Neural cell (in vitro differentiated cells): ENCODE measurements around the gene GCNT2. TPM values are rescaled to one million over a fixed set of nuclear protein-coding genes. Genes with fewer than 3 reads are reported as not detected.

ENCODE experiments used
- H2AFZ ChIP-seq: fragments of 200-600, 300-800 bp; sonication (generic), shearing (Covaris generic); 2 replicates; pipeline ENCODE4 v1.6.0; 2014; ENCODE audit warnings: low read depth, mild to moderate bottlenecking, antibody characterized with exemption, low read length, moderate library complexity
- H3F3A ChIP-seq: fragments of 200-600 bp; shearing (Covaris generic); 2 replicates; pipeline ENCODE4 v1.6.1; 2016; ENCODE audit warnings: mild to moderate bottlenecking, moderate library complexity, mixed read lengths, antibody characterized with exemption, low read length; ENCODE audit not compliant: insufficient read depth, poor library complexity, severe bottlenecking
- H3K27ac ChIP-seq: fragments of 200-600, 300-800 bp; sonication (generic), shearing (Covaris generic); 2 replicates; pipeline ENCODE4 v1.5.1; 2014; ENCODE audit warnings: mild to moderate bottlenecking, low read length, moderate library complexity
- H3K27me3 ChIP-seq: fragments of 300-800, 200-600 bp; sonication (generic), shearing (Covaris generic); 2 replicates; pipeline ENCODE4 v1.6.0; 2014; ENCODE audit warnings: mild to moderate bottlenecking, low read depth, low read length, moderate library complexity; ENCODE audit not compliant: insufficient read depth
- H3K36me3 ChIP-seq: fragments of 300-800, 200-600 bp; sonication (generic), shearing (Covaris generic); 2 replicates; pipeline ENCODE4 v1.5.1; 2014; ENCODE audit warnings: mild to moderate bottlenecking, antibody characterized with exemption, low read length, moderate library complexity; ENCODE audit not compliant: insufficient read depth
- H3K4me2 ChIP-seq: fragments of 300-800, 200-600 bp; sonication (generic), shearing (Covaris generic); 2 replicates; pipeline ENCODE4 v1.6.0; 2014; ENCODE audit warnings: mild to moderate bottlenecking, low read length
- H3K4me3 ChIP-seq: fragments of 300-800, 200-600 bp; sonication (generic), shearing (Covaris generic); 2 replicates; pipeline ENCODE4 v1.5.1; 2014; ENCODE audit warnings: mild to moderate bottlenecking, low read length, moderate library complexity
- H3K79me2 ChIP-seq: fragments of 200-600 bp; shearing (Covaris generic); replicated peaks from 2 replicates; pipeline ENCODE4 v1.6.0; 2014; ENCODE audit warnings: mild to moderate bottlenecking, low read length, moderate library complexity; ENCODE audit not compliant: insufficient read depth
- H3K9ac ChIP-seq: fragments of 300-800, 200-600 bp; sonication (generic), shearing (Covaris generic); 2 replicates; pipeline ENCODE4 v1.6.1; 2016; ENCODE audit warnings: mild to moderate bottlenecking, low read length, mixed read lengths
- H3K9me2 ChIP-seq: fragments of 200-600 bp; shearing (Covaris generic); 2 replicates; pipeline ENCODE4 v1.6.1; 2016; ENCODE audit warnings: mild to moderate bottlenecking, low read length, mixed read lengths; ENCODE audit not compliant: insufficient read depth
- H3K9me3 ChIP-seq: fragments of 200-600, 300-800 bp; sonication (generic), shearing (Covaris generic); 2 replicates; pipeline ENCODE4 v1.6.1; 2016; ENCODE audit warnings: mild to moderate bottlenecking, mixed run types, low read length, moderate library complexity, mixed read lengths
- H4K20me1 ChIP-seq: fragments of 200-600 bp; shearing (Covaris generic); 2 replicates; pipeline ENCODE4 v1.6.1; 2016; ENCODE audit warnings: mild to moderate bottlenecking, mixed run types; ENCODE audit not compliant: insufficient read depth
- EP300 ChIP-seq: fragments of 450-650 bp; conservative IDR thresholded peaks from 2 replicates; pipeline ENCODE4 v1.6.1; 2014; ENCODE audit warnings: antibody characterized with exemption, mild to moderate bottlenecking, moderate library complexity; ENCODE audit not compliant: poor library complexity, severe bottlenecking
- EZH2 ChIP-seq: fragments of 200-600, 300-800 bp; shearing (Covaris generic), sonication (generic); IDR thresholded peaks from 2 replicates; pipeline ENCODE4 v1.6.1; 2014; ENCODE audit warnings: antibody characterized with exemption, low read length, borderline replicate concordance, mild to moderate bottlenecking; ENCODE audit not compliant: insufficient read depth, poor library complexity, severe bottlenecking
- MXI1 ChIP-seq: fragments of 450-650 bp; conservative IDR thresholded peaks from 2 replicates; pipeline ENCODE4 v1.6.1; 2014; ENCODE audit warnings: antibody characterized with exemption, mild to moderate bottlenecking; ENCODE audit not compliant: poor library complexity, severe bottlenecking
- POLR2AphosphoS5 ChIP-seq: IDR thresholded peaks from 2 replicates; pipeline ENCODE4 v1.6.1; 2012
- RAD21 ChIP-seq: fragments of 450-650 bp; conservative IDR thresholded peaks from 2 replicates; pipeline ENCODE4 v1.6.1; 2014; ENCODE audit warnings: antibody characterized with exemption, mild to moderate bottlenecking, moderate library complexity
- SMC3 ChIP-seq: fragments of 450-650 bp; conservative IDR thresholded peaks from 2 replicates; pipeline ENCODE4 v1.6.1; 2014; ENCODE audit warnings: antibody characterized with exemption, mild to moderate bottlenecking, moderate library complexity; ENCODE audit not compliant: poor library complexity
- TAF1 ChIP-seq: IDR thresholded peaks from 2 replicates; pipeline ENCODE4 v1.6.1; 2012; ENCODE audit warnings: low read depth
- polyA plus RNA-seq: library from polyadenylated mRNA; depleted of rRNA; stranded (reverse); fragments of >200 nt; gene quantifications from 2 replicates; pipeline ENCODE4 v1.2.3, GENCODE V29; 2014
- TF ChIP-seq, protein P1 (sequence below): IDR thresholded peaks from 2 replicates; pipeline ENCODE4 v1.6.1; 2012; ENCODE audit warnings: borderline replicate concordance
- TF ChIP-seq, protein P2 (sequence below): fragments of 450-650 bp; IDR thresholded peaks from 2 replicates; pipeline ENCODE4 v1.5.1; 2014; ENCODE audit warnings: antibody characterized with exemption, mild to moderate bottlenecking, moderate library complexity; ENCODE audit not compliant: poor library complexity, severe bottlenecking

Gene GCNT2
- polyA plus RNA-seq, 1 donor from 2014 or later, result 9.4 TPM

DNA sequence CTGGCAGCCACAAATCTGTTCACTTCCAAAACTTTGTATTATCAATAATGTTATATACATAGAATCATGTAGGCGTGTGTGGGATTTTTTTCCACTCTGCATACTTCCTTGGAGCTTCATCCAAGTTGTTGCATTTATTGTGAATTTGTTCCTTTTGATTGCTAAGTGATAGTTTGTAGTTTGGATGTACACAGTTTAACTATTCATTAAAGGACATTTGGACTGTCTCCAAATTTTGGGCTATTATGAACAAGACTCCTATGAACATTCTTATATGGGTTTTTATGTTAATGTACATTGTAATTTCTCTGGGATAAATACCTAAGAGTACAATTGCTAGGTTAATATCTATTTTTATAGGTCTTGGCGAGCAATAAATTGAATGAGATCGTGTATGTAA is 36.2 kb upstream of the GCNT2 start:
- Histone ChIP-seq H2AFZ (no peak overlapping the region), H3F3A (no peaks in the 10 kb centered on the region), H3K9ac (no peak overlapping the region), H3K27ac (no peak overlapping the region), H3K36me3 (no peaks in the 10 kb centered on the region), H3K27me3 (no peaks in the 10 kb centered on the region), H3K79me2 (no peaks in the 10 kb centered on the region), H3K9me3 (no peaks in the 10 kb centered on the region), H3K4me3 (no peak overlapping the region), H4K20me1 (no peaks in the 10 kb centered on the region), H3K9me2 (no peaks in the 10 kb centered on the region), H3K4me2 (no peak overlapping the region)
- TF ChIP-seq, protein P1, sequence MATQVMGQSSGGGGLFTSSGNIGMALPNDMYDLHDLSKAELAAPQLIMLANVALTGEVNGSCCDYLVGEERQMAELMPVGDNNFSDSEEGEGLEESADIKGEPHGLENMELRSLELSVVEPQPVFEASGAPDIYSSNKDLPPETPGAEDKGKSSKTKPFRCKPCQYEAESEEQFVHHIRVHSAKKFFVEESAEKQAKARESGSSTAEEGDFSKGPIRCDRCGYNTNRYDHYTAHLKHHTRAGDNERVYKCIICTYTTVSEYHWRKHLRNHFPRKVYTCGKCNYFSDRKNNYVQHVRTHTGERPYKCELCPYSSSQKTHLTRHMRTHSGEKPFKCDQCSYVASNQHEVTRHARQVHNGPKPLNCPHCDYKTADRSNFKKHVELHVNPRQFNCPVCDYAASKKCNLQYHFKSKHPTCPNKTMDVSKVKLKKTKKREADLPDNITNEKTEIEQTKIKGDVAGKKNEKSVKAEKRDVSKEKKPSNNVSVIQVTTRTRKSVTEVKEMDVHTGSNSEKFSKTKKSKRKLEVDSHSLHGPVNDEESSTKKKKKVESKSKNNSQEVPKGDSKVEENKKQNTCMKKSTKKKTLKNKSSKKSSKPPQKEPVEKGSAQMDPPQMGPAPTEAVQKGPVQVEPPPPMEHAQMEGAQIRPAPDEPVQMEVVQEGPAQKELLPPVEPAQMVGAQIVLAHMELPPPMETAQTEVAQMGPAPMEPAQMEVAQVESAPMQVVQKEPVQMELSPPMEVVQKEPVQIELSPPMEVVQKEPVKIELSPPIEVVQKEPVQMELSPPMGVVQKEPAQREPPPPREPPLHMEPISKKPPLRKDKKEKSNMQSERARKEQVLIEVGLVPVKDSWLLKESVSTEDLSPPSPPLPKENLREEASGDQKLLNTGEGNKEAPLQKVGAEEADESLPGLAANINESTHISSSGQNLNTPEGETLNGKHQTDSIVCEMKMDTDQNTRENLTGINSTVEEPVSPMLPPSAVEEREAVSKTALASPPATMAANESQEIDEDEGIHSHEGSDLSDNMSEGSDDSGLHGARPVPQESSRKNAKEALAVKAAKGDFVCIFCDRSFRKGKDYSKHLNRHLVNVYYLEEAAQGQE, result no peak
- no peak for TF ChIP-seq POLR2AphosphoS5
- no peak for TF ChIP-seq RAD21
- TF ChIP-seq EP300, result no peak
- TF ChIP-seq SMC3, result no peak
- no peak for TF ChIP-seq EZH2
- TF ChIP-seq, protein P2, sequence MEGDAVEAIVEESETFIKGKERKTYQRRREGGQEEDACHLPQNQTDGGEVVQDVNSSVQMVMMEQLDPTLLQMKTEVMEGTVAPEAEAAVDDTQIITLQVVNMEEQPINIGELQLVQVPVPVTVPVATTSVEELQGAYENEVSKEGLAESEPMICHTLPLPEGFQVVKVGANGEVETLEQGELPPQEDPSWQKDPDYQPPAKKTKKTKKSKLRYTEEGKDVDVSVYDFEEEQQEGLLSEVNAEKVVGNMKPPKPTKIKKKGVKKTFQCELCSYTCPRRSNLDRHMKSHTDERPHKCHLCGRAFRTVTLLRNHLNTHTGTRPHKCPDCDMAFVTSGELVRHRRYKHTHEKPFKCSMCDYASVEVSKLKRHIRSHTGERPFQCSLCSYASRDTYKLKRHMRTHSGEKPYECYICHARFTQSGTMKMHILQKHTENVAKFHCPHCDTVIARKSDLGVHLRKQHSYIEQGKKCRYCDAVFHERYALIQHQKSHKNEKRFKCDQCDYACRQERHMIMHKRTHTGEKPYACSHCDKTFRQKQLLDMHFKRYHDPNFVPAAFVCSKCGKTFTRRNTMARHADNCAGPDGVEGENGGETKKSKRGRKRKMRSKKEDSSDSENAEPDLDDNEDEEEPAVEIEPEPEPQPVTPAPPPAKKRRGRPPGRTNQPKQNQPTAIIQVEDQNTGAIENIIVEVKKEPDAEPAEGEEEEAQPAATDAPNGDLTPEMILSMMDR, result no peak
- no peak for TF ChIP-seq TAF1
- TF ChIP-seq MXI1, result no peak

DNA sequence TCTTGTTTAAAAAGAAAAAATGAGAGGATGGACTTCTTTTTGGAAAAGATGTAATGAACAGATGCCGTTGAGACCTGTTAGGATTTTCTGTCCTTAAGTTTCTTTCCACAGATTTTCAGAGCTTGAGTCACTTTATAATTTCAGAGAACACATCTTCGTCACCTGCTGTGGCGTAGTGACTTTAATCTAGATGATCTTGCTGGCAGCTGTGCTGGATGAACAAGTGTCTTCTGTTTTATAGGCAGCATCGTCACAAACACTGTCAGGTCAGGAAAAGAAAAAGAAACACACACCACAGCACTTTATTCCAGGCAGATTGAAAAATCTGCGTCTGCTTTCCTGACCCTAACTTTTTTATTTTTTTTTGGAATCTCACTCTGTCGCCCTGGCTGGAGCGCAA is 35.7 kb upstream of the GCNT2 start:
- H4K20me1 ChIP-seq, result no peaks in the 10 kb centered on the region
- H3K36me3 ChIP-seq, result no peaks in the 10 kb centered on the region
- no peak overlapping the region for H2AFZ ChIP-seq
- H3K9ac ChIP-seq, result no peak overlapping the region
- H3K27me3 ChIP-seq, result no peaks in the 10 kb centered on the region
- no peaks in the 10 kb centered on the region for H3K9me3 ChIP-seq
- no peak overlapping the region for H3K4me3 ChIP-seq
- H3F3A ChIP-seq, result no peaks in the 10 kb centered on the region
- H3K79me2 ChIP-seq, result no peaks in the 10 kb centered on the region
- H3K27ac ChIP-seq, result no peak overlapping the region
- TF ChIP-seq EP300 (no peak), SMC3 (no peak), RAD21 (no peak), EZH2 (no peak), MXI1 (no peak), POLR2AphosphoS5 (no peak), TAF1 (no peak)
- TF ChIP-seq, protein P1, result no peak
- TF ChIP-seq, protein P2, result no peak
- H3K9me2 ChIP-seq, result no peaks in the 10 kb centered on the region
- H3K4me2 ChIP-seq, result no peak overlapping the region
